IMR-90 (cell line): ENCODE results near the gene PPP1CA. TPM values are rescaled to one million over a fixed set of nuclear protein-coding genes. Genes with fewer than 3 reads are reported as not detected.
A peak's percentile ranks its signal among the peaks of the same experiment; 100 is the strongest.

Experiments used
- ATAC-seq: fragments of 200-7000 bp; cut with Tn5 transposase; 2 replicates; pipeline ENCODE4 v1.9.1; 2020; ENCODE audit warnings: low read depth, mild to moderate bottlenecking, moderate library complexity
- BruUV-seq: library from RNA; stranded (reverse); fragments of 400-500 nt; replicated peaks from 2 replicates; lab custom pipeline; 2021; lab: Mats Ljungman, UMichigan
- CTCF ChIA-PET: fragments of 300-600 bp; formaldehyde crosslinking; extraction: SDS; loops from one replicate; lab custom pipeline; 2021; ENCODE audit warnings: antibody characterized with exemption; lab: Yijun Ruan, JAX
- POLR2A ChIA-PET: fragments of 300-600 bp; sonication (Branson Sonifier 250); formaldehyde crosslinking; loops from one replicate; lab custom pipeline; 2022; ENCODE audit warnings: antibody characterized with exemption; ENCODE audit not compliant: unreplicated experiment; lab: Charles Lee
- DNase-seq: peaks from one replicate; pipeline ENCODE4 v3.0.0; 2013
- H2AFZ ChIP-seq: replicated peaks from 2 replicates; pipeline ENCODE3; 2013; ENCODE audit warnings: low read length, mild to moderate bottlenecking; ENCODE audit not compliant: poor library complexity
- H2AK5ac ChIP-seq: 2 replicates; pipeline ENCODE4 v1.6.1; 2013; ENCODE audit warnings: low read depth, low read length, inconsistent platforms
- H2AK9ac ChIP-seq: replicated peaks from 2 replicates; pipeline ENCODE3; 2013; ENCODE audit warnings: mild to moderate bottlenecking, low read depth, low read length, moderate library complexity; ENCODE audit not compliant: poor library complexity
- H2BK120ac ChIP-seq: 2 replicates; pipeline ENCODE4 v1.6.1; 2013; ENCODE audit warnings: low read depth, low read length, inconsistent platforms
- H2BK15ac ChIP-seq: 3 replicates; pipeline ENCODE4 v1.6.1; 2013; ENCODE audit warnings: low read depth, low read length, inconsistent platforms
- H2BK20ac ChIP-seq: 2 replicates; pipeline ENCODE4 v1.6.1; 2013; ENCODE audit warnings: low read depth, mild to moderate bottlenecking, inconsistent platforms, low read length, moderate library complexity
- H2BK5ac ChIP-seq: 2 replicates; pipeline ENCODE4 v1.6.1; 2013; ENCODE audit warnings: mild to moderate bottlenecking, low read depth, low read length, inconsistent platforms; ENCODE audit not compliant: poor library complexity, severe bottlenecking
- H3K14ac ChIP-seq: replicated peaks from 2 replicates; pipeline ENCODE4 v1.6.1; 2013; ENCODE audit warnings: low read depth, low read length, inconsistent platforms
- H3K18ac ChIP-seq: 2 replicates; pipeline ENCODE4 v1.6.1; 2013; ENCODE audit warnings: low read depth, low read length, control low read depth
- H3K23ac ChIP-seq: 2 replicates; pipeline ENCODE4 v1.6.1; 2013; ENCODE audit warnings: low read depth, low read length, inconsistent platforms
- H3K27ac ChIP-seq: 2 replicates; pipeline ENCODE4 v1.5.1; 2013; ENCODE audit warnings: mild to moderate bottlenecking, control low read depth, low read length; ENCODE audit not compliant: insufficient read depth
- H3K27me3 ChIP-seq: 2 replicates; pipeline ENCODE4 v1.6.1; 2013; ENCODE audit warnings: low read length; ENCODE audit not compliant: control insufficient read depth, insufficient read depth
- H3K36me3 ChIP-seq: 2 replicates; pipeline ENCODE4 v1.6.1; 2013; ENCODE audit warnings: low read length, mixed read lengths; ENCODE audit not compliant: control insufficient read depth, insufficient read depth
- H3K4ac ChIP-seq: 2 replicates; pipeline ENCODE4 v1.6.1; 2013; ENCODE audit warnings: low read depth, low read length, inconsistent platforms
- H3K4me1 ChIP-seq: 2 replicates; pipeline ENCODE4 v1.6.1; 2013; ENCODE audit warnings: low read length, mixed read lengths; ENCODE audit not compliant: control insufficient read depth, insufficient read depth
- H3K4me2 ChIP-seq: 2 replicates; pipeline ENCODE4 v1.6.1; 2013; ENCODE audit warnings: low read depth, mild to moderate bottlenecking, control low read depth, low read length, moderate library complexity
- H3K4me3 ChIP-seq: 2 replicates; pipeline ENCODE4 v1.5.1; 2013; ENCODE audit warnings: low read depth, mild to moderate bottlenecking, control low read depth, low read length, moderate library complexity; ENCODE audit not compliant: insufficient read depth
- H3K56ac ChIP-seq: 2 replicates; pipeline ENCODE4 v1.6.1; 2013; ENCODE audit warnings: low read length, inconsistent platforms; ENCODE audit not compliant: insufficient read depth; ENCODE audit errors: extremely low read depth
- H3K79me1 ChIP-seq, 2 experiments: 2 replicates each; pipeline ENCODE4 v1.6.1; 2013; ENCODE audit warnings: low read length in 2 of 2, inconsistent platforms in 1 of 2, low read depth in 1 of 2
- H3K9ac ChIP-seq: 2 replicates; pipeline ENCODE4 v1.6.1; 2013; ENCODE audit warnings: low read depth, low read length, control low read depth
- H3K9me1 ChIP-seq: 2 replicates; pipeline ENCODE4 v1.6.1; 2013; ENCODE audit warnings: low read length, inconsistent platforms; ENCODE audit not compliant: insufficient read depth
- H3K9me3 ChIP-seq: 2 replicates; pipeline ENCODE4 v1.6.1; 2013; ENCODE audit warnings: low read length; ENCODE audit not compliant: control insufficient read depth, insufficient read depth
- H4K20me1 ChIP-seq: 2 replicates; pipeline ENCODE4 v1.6.1; 2013; ENCODE audit warnings: low read length, inconsistent platforms; ENCODE audit not compliant: insufficient read depth
- H4K5ac ChIP-seq: 2 replicates; pipeline ENCODE4 v1.6.1; 2013; ENCODE audit warnings: mild to moderate bottlenecking, low read depth, low read length, control low read depth
- H4K8ac ChIP-seq, 2 experiments: 2 replicates each; pipeline ENCODE4 v1.6.1; 2013; ENCODE audit warnings: low read depth in 2 of 2, low read length in 2 of 2, control low read depth in 1 of 2, inconsistent platforms in 1 of 2
- H4K91ac ChIP-seq: 2 replicates; pipeline ENCODE4 v1.6.1; 2013; ENCODE audit warnings: low read depth, low read length, inconsistent platforms; ENCODE audit not compliant: insufficient read depth
- CHD1 ChIP-seq: IDR thresholded peaks from 2 replicates; pipeline ENCODE4 v1.6.1; 2012; ENCODE audit warnings: low read depth, low read length, improper control_type of control experiment
- RAD21 ChIP-seq: IDR thresholded peaks from 2 replicates; pipeline ENCODE4 v1.6.1; 2012; ENCODE audit warnings: low read length, improper control_type of control experiment
- WGBS, 2 experiments: methylation state at CpG; one replicate each; pipeline versions ENCODE4 v1.1.5 to v1.1.7; 2013; ENCODE audit warnings: missing lambda C conversion rate in 2 of 2; ENCODE audit not compliant: insufficient read length in 1 of 2; ENCODE audit errors: extremely low coverage in 2 of 2; 5-methylcytosine and 5-hydroxymethylcytosine counted together
- dilution Hi-C: fragments of 300-500 bp; cut with HindIII; formaldehyde crosslinking; loops from one replicate; pipeline ENCODE4 v1.14.3; 2018; ENCODE audit warnings: low sequenced_read_pairs; ENCODE audit not compliant: unreplicated experiment
- in situ Hi-C: fragments of 300-500 bp; cut with MboI; formaldehyde crosslinking; loops from 3 replicates; pipeline ENCODE4 v1.14.3; 2019; ENCODE audit warnings: low sequenced_read_pairs, inconsistent platforms, mixed read lengths
- intact Hi-C: fragments of 100-400 bp; cut with micrococcal nuclease; formaldehyde crosslinking; loops from 2 replicates; pipeline ENCODE4 v1.10.0; 2022
- polyA plus RNA-seq, 3 experiments: library from polyadenylated mRNA; depleted of rRNA; stranded (reverse); fragments of >200 nt; gene quantifications; 2 replicates each; pipeline ENCODE4 v1.2.3, GENCODE V29; 2012; ENCODE audit warnings: low replicate concordance in 1 of 3
- total RNA-seq: library from RNA; depleted of rRNA; stranded (reverse); fragments of >200 nt; gene quantifications from 2 replicates; pipeline ENCODE4 v1.2.3, GENCODE V29; 2012

Gene PPP1CA
- total and polyA plus RNA-seq, 2 of the 4 experiments (the other 2 are of a cell fraction), result 228 to 313 TPM

DNA sequence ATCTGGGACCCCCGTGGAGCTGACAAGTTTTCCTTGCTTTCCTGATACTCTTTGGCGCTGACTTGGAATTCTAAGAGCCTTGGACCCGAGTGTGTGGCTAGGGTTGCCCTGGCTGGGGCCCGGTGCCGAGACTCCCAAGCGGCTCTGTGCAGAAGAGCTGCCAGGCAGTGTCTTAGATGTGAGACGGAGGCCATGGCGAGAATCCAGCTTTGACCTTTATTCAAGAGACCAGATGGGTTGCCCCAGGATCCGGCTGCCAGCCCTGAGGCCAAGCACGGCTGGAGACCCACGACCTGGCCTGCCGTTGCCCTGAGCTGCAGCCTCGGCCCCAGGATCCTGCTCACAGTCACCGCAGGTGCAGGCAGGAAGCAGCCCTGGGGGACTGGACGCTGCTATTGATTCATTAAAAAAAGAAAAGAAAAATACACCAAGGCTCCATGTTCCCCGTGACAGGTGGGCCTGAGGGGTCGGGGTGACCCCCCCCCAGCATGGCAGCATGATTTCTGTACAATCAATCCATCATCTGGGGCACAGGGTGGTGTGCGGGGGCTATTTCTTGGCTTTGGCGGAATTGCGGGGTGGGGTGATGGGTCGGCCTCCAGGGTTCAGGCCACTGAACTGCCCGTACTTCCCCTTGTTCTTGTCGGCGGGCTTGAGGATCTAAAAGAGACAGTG lies 3.5 kb downstream of the PPP1CA start:
- H3K36me3 ChIP-seq, result peaks cover 43% of the 10 kb centered on the region
- H3K4me2 ChIP-seq, result no peak overlapping the region
- H3K23ac ChIP-seq, result no peak overlapping the region
- no peak overlapping the region for H2BK20ac ChIP-seq
- H2AK5ac ChIP-seq, result no peak overlapping the region
- H2AK9ac ChIP-seq, result peak overlapping the region; percentile 42
- no peak overlapping the region for H2BK15ac ChIP-seq
- no peak overlapping the region for H4K8ac ChIP-seq
- 93% methylated on average over 13 of the region's 24 CpGs; no CpG with 5 or more reads in 1 of the 2 experiments for WGBS, 2 experiments
- H2BK120ac ChIP-seq, result no peak overlapping the region
- H3K9me3 ChIP-seq, result no peaks in the 10 kb centered on the region
- peaks cover 35% of the 10 kb centered on the region for H4K20me1 ChIP-seq
- no peaks in the 10 kb centered on the region for H3K27me3 ChIP-seq
- H3K4ac ChIP-seq, result no peak overlapping the region
- no peaks in the 10 kb centered on the region for H3K9me1 ChIP-seq
- ATAC-seq (no peak), DNase-seq (no peak)
- H3K4me1 ChIP-seq, result peaks cover 13% of the 10 kb centered on the region
- in situ Hi-C loops, result no loop called here
- H3K27ac ChIP-seq, result no peak overlapping the region
- ChIA-PET POLR2A (no interaction called here), CTCF (no interaction called here)
- H4K91ac ChIP-seq, result no peak overlapping the region
- H3K4me3 ChIP-seq, result no peak overlapping the region
- no TSS peak for BruUV-seq
- TF ChIP-seq CHD1 (no peak), RAD21 (no peak)
- H4K5ac ChIP-seq, result no peak overlapping the region
- peak overlapping the region; percentile 43 for H2AFZ ChIP-seq
- H3K79me1 ChIP-seq, result peaks cover 17 to 35% of the 10 kb centered on the region in 2 experiments; a peak in 3 of 4 replicates
- intact Hi-C loops, result no loop called here
- no peak overlapping the region for H3K18ac ChIP-seq
- no peak overlapping the region for H3K14ac ChIP-seq
- dilution Hi-C loops, result no loop called here
- H2BK5ac ChIP-seq, result no peak overlapping the region
- H3K9ac ChIP-seq, result no peak overlapping the region
- H3K56ac ChIP-seq, result no peak overlapping the region
